ENCODE results near the gene PLXNA4.

GRCh38 chr7:132578050-132578370 is 1.7 kb upstream of the PLXNA4 start:
- TF ChIP-seq, protein P1, sequence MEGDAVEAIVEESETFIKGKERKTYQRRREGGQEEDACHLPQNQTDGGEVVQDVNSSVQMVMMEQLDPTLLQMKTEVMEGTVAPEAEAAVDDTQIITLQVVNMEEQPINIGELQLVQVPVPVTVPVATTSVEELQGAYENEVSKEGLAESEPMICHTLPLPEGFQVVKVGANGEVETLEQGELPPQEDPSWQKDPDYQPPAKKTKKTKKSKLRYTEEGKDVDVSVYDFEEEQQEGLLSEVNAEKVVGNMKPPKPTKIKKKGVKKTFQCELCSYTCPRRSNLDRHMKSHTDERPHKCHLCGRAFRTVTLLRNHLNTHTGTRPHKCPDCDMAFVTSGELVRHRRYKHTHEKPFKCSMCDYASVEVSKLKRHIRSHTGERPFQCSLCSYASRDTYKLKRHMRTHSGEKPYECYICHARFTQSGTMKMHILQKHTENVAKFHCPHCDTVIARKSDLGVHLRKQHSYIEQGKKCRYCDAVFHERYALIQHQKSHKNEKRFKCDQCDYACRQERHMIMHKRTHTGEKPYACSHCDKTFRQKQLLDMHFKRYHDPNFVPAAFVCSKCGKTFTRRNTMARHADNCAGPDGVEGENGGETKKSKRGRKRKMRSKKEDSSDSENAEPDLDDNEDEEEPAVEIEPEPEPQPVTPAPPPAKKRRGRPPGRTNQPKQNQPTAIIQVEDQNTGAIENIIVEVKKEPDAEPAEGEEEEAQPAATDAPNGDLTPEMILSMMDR (IDR thresholded peaks at IDR 0.05; ENCODE audit: poor library complexity): no peak
- TF ChIP-seq EZH2phosphoT487 (IDR thresholded peaks at IDR 0.05; ENCODE audit: low read depth, severe bottlenecking, unreplicated experiment) (no peak), EZH2 (IDR thresholded peaks at IDR 0.05; ENCODE audit: borderline replicate concordance) (no peak)

All from hepatocyte (in vitro differentiated cells).